Measurements from ENCODE around the gene SIRT3. TPM values are rescaled to one million over a fixed set of nuclear protein-coding genes. Genes with fewer than 3 reads are reported as not detected.

SIRT3 gene
- total RNA-seq, 4 donors from 2014 or later: 12.7 to 24.1 (median 17.3) TPM

- TF ChIP-seq CTCF (IDR thresholded peaks at IDR 0.05): no peak
- no peak for TF ChIP-seq POLR2A (IDR thresholded peaks at IDR 0.05)
- no peak for TF ChIP-seq POLR2AphosphoS5 (IDR thresholded peaks at IDR 0.05)
- no peak for TF ChIP-seq EP300 (IDR thresholded peaks at IDR 0.05)
- Histone ChIP-seq H3K4me1 (peaks cover 3 to 43% (median 31%) of the 10 kb centered on the region in 3 donors), H3K4me3 (peak overlapping the region in 1 of 2 donors; percentile 99), H3K36me3 (peaks cover 0 to 65% of the 10 kb centered on the region in 2 donors), H3K9me3 (no peaks in the 10 kb centered on the region), H3K27me3 (no peaks in the 10 kb centered on the region), H3K27ac (peak overlapping the region in 3 of 4 donors; percentile 95 to 100 (median 97))
- no peak for ATAC-seq
- WGBS, 2 donors (ENCODE audit: low coverage in 1 of 2): 93% methylated on average over 3 of the region's 9 CpGs; no CpG with 5 or more reads in 1 of the 2 donors
Measured at GRCh38 chr11:210122-210802, 25.9 kb downstream of the SIRT3 start.

DNA sequence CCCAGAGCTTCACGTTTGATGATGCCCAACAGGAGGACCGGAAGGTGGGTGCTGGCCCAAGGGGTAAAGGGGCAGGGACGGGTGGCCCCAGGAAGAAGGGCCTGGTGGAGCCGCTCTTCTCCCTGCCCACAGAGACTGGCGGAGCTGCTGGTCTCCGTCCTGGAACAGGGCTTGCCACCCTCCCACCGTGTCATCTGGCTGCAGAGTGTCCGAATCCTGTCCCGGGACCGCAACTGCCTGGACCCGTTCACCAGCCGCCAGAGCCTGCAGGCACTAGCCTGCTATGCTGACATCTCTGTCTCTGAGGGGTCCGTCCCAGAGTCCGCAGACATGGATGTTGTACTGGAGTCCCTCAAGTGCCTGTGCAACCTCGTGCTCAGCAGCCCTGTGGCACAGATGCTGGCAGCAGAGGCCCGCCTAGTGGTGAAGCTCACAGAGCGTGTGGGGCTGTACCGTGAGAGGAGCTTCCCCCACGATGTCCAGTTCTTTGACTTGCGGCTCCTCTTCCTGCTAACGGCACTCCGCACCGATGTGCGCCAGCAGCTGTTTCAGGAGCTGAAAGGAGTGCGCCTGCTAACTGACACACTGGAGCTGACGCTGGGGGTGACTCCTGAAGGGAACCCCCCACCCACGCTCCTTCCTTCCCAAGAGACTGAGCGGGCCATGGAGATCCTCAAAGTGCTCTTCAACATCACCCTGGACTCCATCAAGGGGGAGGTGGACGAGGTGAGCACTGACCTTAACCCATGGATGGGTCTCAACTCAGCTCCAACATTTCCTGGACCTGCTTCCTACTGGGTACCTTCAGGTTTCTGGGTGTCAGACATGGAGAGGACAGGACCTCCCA lies 26.6 kb downstream of the SIRT3 start:
- H3K9me3 ChIP-seq: no peaks in the 10 kb centered on the region
- H3K4me1 ChIP-seq: peaks cover 3 to 50% (median 33%) of the 10 kb centered on the region in 3 donors
- peak overlapping the region; percentile 97 to 99 for H3K4me3 ChIP-seq
- 39 to 50% methylated on average over 2 to 4 of the region's 29 CpGs for WGBS, 2 donors (ENCODE audit: low coverage in 1 of 2)
- peaks cover 0 to 65% of the 10 kb centered on the region in 2 donors for H3K36me3 ChIP-seq
- no peak for ATAC-seq
- H3K27me3 ChIP-seq: no peaks in the 10 kb centered on the region
- no peak for TF ChIP-seq POLR2AphosphoS5 (IDR thresholded peaks at IDR 0.05)
- TF ChIP-seq CTCF (IDR thresholded peaks at IDR 0.05): no peak
- no peak for TF ChIP-seq EP300 (IDR thresholded peaks at IDR 0.05)
- TF ChIP-seq POLR2A (IDR thresholded peaks at IDR 0.05): no peak
- H3K27ac ChIP-seq: peak overlapping the region in 3 of 4 donors; percentile 95 to 100 (median 97)

- ATAC-seq: no peak
- WGBS, 2 donors (ENCODE audit: low coverage in 1 of 2): 0% methylated on average over 1 to 6 of the region's 26 CpGs
Measured at GRCh38 chr11:208917-209260, 27.3 kb downstream of the SIRT3 start.

DNA sequence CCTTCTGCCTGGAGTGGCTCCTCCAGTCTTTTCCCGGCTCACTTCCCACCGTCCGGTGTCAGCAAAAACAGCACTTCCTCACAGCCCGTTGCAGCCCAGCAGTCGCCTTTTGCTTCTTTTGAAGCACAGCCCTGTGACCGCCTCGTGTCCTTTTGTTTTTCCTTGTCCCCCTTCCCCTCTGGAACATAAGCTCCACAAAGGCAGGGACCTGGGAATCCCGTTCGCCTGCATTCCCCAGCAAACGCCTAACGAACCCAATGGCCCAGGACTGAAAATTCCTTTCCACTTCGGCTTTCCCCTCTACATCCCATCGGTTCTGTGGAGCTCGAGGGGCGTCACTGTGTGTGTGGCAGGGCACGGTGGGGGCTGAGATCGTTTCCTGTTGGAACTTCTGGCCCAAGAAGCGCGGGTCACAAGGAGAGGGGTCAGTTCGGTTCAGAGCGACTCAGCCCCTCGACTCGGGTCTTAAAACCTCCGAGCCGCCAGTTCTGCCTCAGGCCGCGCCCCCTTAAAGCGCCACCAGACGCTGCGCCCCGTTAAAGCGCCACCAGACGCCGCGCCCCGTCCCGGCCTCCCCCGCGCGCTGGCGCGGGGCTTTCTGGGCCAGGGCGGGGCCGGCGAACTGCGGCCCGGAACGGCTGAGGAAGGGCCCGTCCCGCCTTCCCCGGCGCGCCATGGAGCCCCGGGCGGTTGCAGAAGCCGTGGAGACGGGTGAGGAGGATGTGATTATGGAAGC lies 27.8 kb downstream of the SIRT3 start:
- H3K4me1 ChIP-seq: peaks cover 3 to 62% (median 33%) of the 10 kb centered on the region in 3 donors
- peak in 2 of 4 experiments; percentile 27 to 35 for TF ChIP-seq CTCF (IDR thresholded peaks at IDR 0.05)
- TF ChIP-seq EP300 (IDR thresholded peaks at IDR 0.05): no peak
- TF ChIP-seq POLR2AphosphoS5 (IDR thresholded peaks at IDR 0.05): peak; percentile 69
- peak; percentile 82 to 89 for TF ChIP-seq POLR2A (IDR thresholded peaks at IDR 0.05)
- peak; percentile 69 for ATAC-seq
- H3K27me3 ChIP-seq: no peaks in the 10 kb centered on the region
- H3K4me3 ChIP-seq: peak overlapping the region; percentile 97 to 99
- peak overlapping the region; percentile 95 to 100 (median 98) for H3K27ac ChIP-seq
- H3K36me3 ChIP-seq: peaks cover 0 to 65% of the 10 kb centered on the region in 2 donors
- no peaks in the 10 kb centered on the region for H3K9me3 ChIP-seq
- WGBS, 2 donors (ENCODE audit: low coverage in 1 of 2): 0% methylated on average over 7 to 10 of the region's 57 CpGs

More at GRCh38 chr11:208917-209260, 27.3 kb downstream of the SIRT3 start:
- Histone ChIP-seq H3K4me1 (peaks cover 3 to 57% (median 33%) of the 10 kb centered on the region in 3 donors), H3K36me3 (peaks cover 0 to 65% of the 10 kb centered on the region in 2 donors), H3K4me3 (peak overlapping the region; percentile 97 to 99), H3K9me3 (no peaks in the 10 kb centered on the region), H3K27me3 (no peaks in the 10 kb centered on the region), H3K27ac (peak overlapping the region; percentile 95 to 100 (median 98))
- TF ChIP-seq POLR2A (IDR thresholded peaks at IDR 0.05) (no peak), POLR2AphosphoS5 (IDR thresholded peaks at IDR 0.05) (no peak), EP300 (IDR thresholded peaks at IDR 0.05) (no peak), CTCF (IDR thresholded peaks at IDR 0.05) (no peak)
